GM23338 (cell line): ENCODE results near the gene SHISAL2A.

Source experiments
- CREB1 ChIP-seq: fragments of 250-450 bp; sonication (Bioruptor Pico); IDR thresholded peaks from 2 replicates; pipeline ENCODE4 v1.5.0; 2020; ENCODE audit warnings: low read depth, mild to moderate bottlenecking, moderate library complexity
- EZH2 ChIP-seq: fragments of 200-600 bp; sonication (generic); IDR thresholded peaks from one replicate; pipeline ENCODE4 v1.8.0; 2017; ENCODE audit warnings: antibody characterized with exemption, mild to moderate bottlenecking, low read depth; ENCODE audit not compliant: unreplicated experiment
- EZH2phosphoT487 ChIP-seq: fragments of 200-600 bp; sonication (generic); IDR thresholded peaks from one replicate; pipeline ENCODE4 v1.8.1; 2018; ENCODE audit warnings: antibody characterized with exemption; ENCODE audit not compliant: unreplicated experiment
- JUNB ChIP-seq: IDR thresholded peaks from one replicate; pipeline ENCODE4 v1.6.1; 2016; ENCODE audit warnings: antibody characterized with exemption; ENCODE audit not compliant: unreplicated experiment
- NANOG ChIP-seq: IDR thresholded peaks from 2 replicates; pipeline ENCODE4 v1.6.1; 2016; ENCODE audit warnings: antibody characterized with exemption, borderline replicate concordance
- POLR2AphosphoS5 ChIP-seq: IDR thresholded peaks from 2 replicates; pipeline ENCODE4 v1.6.1; 2016; ENCODE audit warnings: antibody characterized with exemption, low read depth
- REST ChIP-seq: IDR thresholded peaks from one replicate; pipeline ENCODE4 v1.6.1; 2018; ENCODE audit warnings: antibody characterized with exemption; ENCODE audit not compliant: unreplicated experiment
- TF ChIP-seq, protein P1 (sequence below), 2 experiments: fragments of 200-600 bp in 1 of 2; sonication (generic) in 1 of 2; conservative IDR thresholded peaks; 2 replicates each; pipeline versions ENCODE4 v1.5.1 to v1.6.1; 2016 to 2017; ENCODE audit warnings: antibody characterized with exemption in 2 of 2, low read depth in 2 of 2, mild to moderate bottlenecking in 2 of 2, moderate library complexity in 1 of 2

DNA sequence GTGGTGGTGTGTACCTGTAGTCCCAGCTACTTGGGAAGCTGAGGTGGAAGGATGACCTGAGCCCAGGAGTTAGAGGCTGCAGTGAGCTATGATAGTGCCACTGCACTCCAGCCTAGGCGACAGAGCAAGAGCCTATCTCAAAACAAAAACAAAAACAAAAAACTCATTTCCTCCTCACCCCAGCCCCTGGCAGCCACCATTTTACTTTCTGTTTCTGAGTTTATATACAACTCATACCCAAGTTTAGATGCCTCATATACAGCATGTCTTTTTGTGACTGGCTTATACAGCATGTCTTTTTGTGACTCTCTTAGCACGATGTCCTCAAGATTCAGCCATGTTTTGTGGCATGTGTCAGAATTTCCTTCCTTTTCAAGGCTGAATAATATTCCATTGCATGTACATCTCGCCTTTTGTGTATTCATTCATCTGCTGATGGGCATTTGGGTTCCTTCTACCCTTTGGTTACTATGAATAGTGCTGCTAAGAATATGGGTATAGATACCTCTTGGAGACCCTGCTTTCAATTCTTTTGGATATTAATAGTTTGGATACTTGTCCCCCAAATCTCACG lies 50.5 kb downstream of the SHISAL2A start:
- TF ChIP-seq REST (no peak), EZH2phosphoT487 (no peak), CREB1 (CRISPR knock-in tag) (no peak), EZH2 (no peak), JUNB (no peak), POLR2AphosphoS5 (no peak), NANOG (no peak)
- TF ChIP-seq, protein P1, sequence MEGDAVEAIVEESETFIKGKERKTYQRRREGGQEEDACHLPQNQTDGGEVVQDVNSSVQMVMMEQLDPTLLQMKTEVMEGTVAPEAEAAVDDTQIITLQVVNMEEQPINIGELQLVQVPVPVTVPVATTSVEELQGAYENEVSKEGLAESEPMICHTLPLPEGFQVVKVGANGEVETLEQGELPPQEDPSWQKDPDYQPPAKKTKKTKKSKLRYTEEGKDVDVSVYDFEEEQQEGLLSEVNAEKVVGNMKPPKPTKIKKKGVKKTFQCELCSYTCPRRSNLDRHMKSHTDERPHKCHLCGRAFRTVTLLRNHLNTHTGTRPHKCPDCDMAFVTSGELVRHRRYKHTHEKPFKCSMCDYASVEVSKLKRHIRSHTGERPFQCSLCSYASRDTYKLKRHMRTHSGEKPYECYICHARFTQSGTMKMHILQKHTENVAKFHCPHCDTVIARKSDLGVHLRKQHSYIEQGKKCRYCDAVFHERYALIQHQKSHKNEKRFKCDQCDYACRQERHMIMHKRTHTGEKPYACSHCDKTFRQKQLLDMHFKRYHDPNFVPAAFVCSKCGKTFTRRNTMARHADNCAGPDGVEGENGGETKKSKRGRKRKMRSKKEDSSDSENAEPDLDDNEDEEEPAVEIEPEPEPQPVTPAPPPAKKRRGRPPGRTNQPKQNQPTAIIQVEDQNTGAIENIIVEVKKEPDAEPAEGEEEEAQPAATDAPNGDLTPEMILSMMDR (conservative IDR thresholded peaks at IDR 0.05; ENCODE audit: low read depth in 2 of 2): no peak
